ENCODE results near the gene ME1. TPM values are rescaled to one million over a fixed set of nuclear protein-coding genes. Genes with fewer than 3 reads are reported as not detected.
"Not testable (repeated sequence)": the region's sequence is repeated elsewhere in the genome, so short reads cannot be mapped to it uniquely, and the experiment has no call there.

ME1 gene
- total RNA-seq, 2 donors from 2014 or later: 6.4 to 20.3 TPM

GRCh38 chr6:83464381-83465140 lies 33.7 kb upstream of the ME1 start:
- TF ChIP-seq POLR2A (IDR thresholded peaks at IDR 0.05) (no peak), POLR2AphosphoS5 (IDR thresholded peaks at IDR 0.05) (peak; percentile 29)
- TF ChIP-seq, protein P1, sequence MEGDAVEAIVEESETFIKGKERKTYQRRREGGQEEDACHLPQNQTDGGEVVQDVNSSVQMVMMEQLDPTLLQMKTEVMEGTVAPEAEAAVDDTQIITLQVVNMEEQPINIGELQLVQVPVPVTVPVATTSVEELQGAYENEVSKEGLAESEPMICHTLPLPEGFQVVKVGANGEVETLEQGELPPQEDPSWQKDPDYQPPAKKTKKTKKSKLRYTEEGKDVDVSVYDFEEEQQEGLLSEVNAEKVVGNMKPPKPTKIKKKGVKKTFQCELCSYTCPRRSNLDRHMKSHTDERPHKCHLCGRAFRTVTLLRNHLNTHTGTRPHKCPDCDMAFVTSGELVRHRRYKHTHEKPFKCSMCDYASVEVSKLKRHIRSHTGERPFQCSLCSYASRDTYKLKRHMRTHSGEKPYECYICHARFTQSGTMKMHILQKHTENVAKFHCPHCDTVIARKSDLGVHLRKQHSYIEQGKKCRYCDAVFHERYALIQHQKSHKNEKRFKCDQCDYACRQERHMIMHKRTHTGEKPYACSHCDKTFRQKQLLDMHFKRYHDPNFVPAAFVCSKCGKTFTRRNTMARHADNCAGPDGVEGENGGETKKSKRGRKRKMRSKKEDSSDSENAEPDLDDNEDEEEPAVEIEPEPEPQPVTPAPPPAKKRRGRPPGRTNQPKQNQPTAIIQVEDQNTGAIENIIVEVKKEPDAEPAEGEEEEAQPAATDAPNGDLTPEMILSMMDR (IDR thresholded peaks at IDR 0.05): no peak
- Histone ChIP-seq H3K9me3 (no peaks in the 10 kb centered on the region), H3K27ac (no peak overlapping the region), H3K27me3 (replicated peaks; ENCODE audit: insufficient read depth) (no peaks in the 10 kb centered on the region), H3K36me3 (no peaks in the 10 kb centered on the region), H3K4me1 (replicated peaks) (no peaks in the 10 kb centered on the region), H3K4me3 (no peak overlapping the region)
- 61% methylated on average over 5 of the region's 5 CpGs for WGBS
- intact Hi-C loops (cut with DNase I): no loop called here
- no peak for DNase-seq (ENCODE audit: low spot score)

- TF ChIP-seq, protein P1 (IDR thresholded peaks at IDR 0.05): no peak
- TF ChIP-seq POLR2A (IDR thresholded peaks at IDR 0.05) (no peak), POLR2AphosphoS5 (IDR thresholded peaks at IDR 0.05) (no peak)
- WGBS: 35% methylated on average over 2 of the region's 2 CpGs
- no peaks in the 10 kb centered on the region for H3K4me1 ChIP-seq (replicated peaks)
- no peak for DNase-seq (ENCODE audit: low spot score)
- no peaks in the 10 kb centered on the region for H3K9me3 ChIP-seq
- H3K27ac ChIP-seq: no peak overlapping the region
- intact Hi-C loops (cut with DNase I): no loop called here
- no peaks in the 10 kb centered on the region for H3K27me3 ChIP-seq (replicated peaks; ENCODE audit: insufficient read depth)
- no peak overlapping the region for H3K4me3 ChIP-seq
- no peaks in the 10 kb centered on the region for H3K36me3 ChIP-seq
Measured at GRCh38 chr6:83463886-83464285, 33.0 kb upstream of the ME1 start.

DNA sequence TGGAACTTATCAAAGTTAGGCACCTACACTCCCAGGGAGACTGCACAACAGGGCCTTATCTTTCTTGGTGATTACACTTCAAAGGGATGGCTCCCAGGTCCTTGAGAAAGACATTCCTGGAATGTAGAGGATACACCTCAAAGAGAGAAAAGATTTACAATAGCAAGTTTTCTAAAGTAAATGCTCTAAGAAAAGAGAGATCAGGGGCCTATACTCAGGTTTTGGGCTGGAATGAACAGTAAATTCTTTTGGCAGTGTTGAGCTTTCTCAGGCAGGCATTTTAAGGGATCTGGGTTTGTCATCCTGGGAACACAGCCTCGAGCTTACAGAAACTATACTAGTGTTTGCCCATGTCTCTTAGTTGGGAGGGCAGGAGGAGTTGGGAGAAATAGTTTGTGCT lies 31.7 kb upstream of the ME1 start:
- Histone ChIP-seq H3K9me3 (no peaks in the 10 kb centered on the region), H3K4me1 (replicated peaks) (no peaks in the 10 kb centered on the region), H3K27ac (no peak overlapping the region), H3K27me3 (replicated peaks; ENCODE audit: insufficient read depth) (no peaks in the 10 kb centered on the region), H3K4me3 (no peak overlapping the region), H3K36me3 (no peaks in the 10 kb centered on the region)
- TF ChIP-seq POLR2AphosphoS5 (IDR thresholded peaks at IDR 0.05) (no peak), POLR2A (IDR thresholded peaks at IDR 0.05) (no peak)
- TF ChIP-seq, protein P1 (IDR thresholded peaks at IDR 0.05): no peak
- no peak for DNase-seq (ENCODE audit: low spot score)
- WGBS: 45% methylated on average over 1 of the region's 1 CpG
- intact Hi-C loops (cut with DNase I): no loop called here

DNA sequence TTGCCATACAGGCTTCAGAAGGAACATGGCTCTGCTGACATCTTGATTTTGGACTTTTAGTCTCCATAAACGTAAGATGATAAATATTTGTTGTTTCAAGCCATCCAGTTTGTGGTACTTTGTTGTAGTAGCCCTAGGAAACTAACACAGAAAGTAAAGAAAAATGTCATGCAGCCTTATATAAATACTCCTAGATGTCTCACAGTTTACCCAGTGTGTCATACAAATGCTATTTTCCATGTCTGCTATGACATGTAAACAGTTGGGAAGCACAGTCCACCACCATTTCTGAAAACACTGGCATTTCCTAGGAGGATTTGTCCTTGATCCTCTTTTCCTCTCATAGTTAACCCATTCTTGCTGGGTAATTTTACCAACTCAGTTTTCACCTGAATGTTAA lies 30.6 kb upstream of the ME1 start:
- DNase-seq (ENCODE audit: low spot score): no peak
- TF ChIP-seq POLR2A (IDR thresholded peaks at IDR 0.05) (no peak), POLR2AphosphoS5 (IDR thresholded peaks at IDR 0.05) (no peak)
- TF ChIP-seq, protein P1 (IDR thresholded peaks at IDR 0.05): no peak
- no peaks in the 10 kb centered on the region for H3K36me3 ChIP-seq
- no peak overlapping the region for H3K4me3 ChIP-seq
- no peak overlapping the region for H3K27ac ChIP-seq
- 83% methylated on average over 1 of the region's 1 CpG for WGBS
- no peaks in the 10 kb centered on the region for H3K9me3 ChIP-seq
- H3K27me3 ChIP-seq (replicated peaks; ENCODE audit: insufficient read depth): no peaks in the 10 kb centered on the region
- H3K4me1 ChIP-seq (replicated peaks): no peaks in the 10 kb centered on the region
- intact Hi-C loops (cut with DNase I): no loop called here

- TF ChIP-seq POLR2A (IDR thresholded peaks at IDR 0.05): no peak
- TF ChIP-seq, protein P1 (IDR thresholded peaks at IDR 0.05): no peak
- TF ChIP-seq POLR2AphosphoS5 (IDR thresholded peaks at IDR 0.05): no peak
- H3K9me3 ChIP-seq: no peaks in the 10 kb centered on the region
- no peaks in the 10 kb centered on the region for H3K27me3 ChIP-seq (replicated peaks; ENCODE audit: insufficient read depth)
- H3K4me1 ChIP-seq (replicated peaks): no peaks in the 10 kb centered on the region
- intact Hi-C loops (cut with DNase I): no loop called here
- no peak overlapping the region for H3K27ac ChIP-seq
- no peak for DNase-seq (ENCODE audit: low spot score)
- no peak overlapping the region for H3K4me3 ChIP-seq
- no peaks in the 10 kb centered on the region for H3K36me3 ChIP-seq
Measured at GRCh38 chr6:83459663-83460062, 28.8 kb upstream of the ME1 start.

DNA sequence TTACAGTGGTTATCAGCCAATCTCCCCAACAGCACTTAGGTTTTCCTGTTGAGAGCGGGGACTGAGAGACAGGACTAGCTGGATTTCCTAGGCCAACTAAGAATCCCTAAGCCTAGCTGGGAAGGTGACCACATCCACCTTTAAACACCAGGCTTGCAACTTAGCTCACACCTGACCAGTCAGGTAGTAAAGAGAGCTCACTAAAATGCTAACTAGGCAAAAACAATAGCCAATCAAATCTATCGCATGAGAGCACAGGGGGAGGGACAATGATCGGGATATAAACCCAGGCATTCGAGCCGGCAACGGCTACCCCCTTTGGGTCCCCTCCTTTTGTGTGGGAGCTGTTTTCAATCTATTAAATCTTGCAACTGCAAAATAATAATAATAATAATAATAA lies 19.2 kb upstream of the ME1 start:
- H3K36me3 ChIP-seq; intact Hi-C loops (cut with DNase I); H3K4me1 ChIP-seq (replicated peaks); H3K4me3 ChIP-seq; DNase-seq (ENCODE audit: low spot score); H3K27me3 ChIP-seq (replicated peaks; ENCODE audit: insufficient read depth); H3K27ac ChIP-seq; H3K9me3 ChIP-seq: not testable (repeated sequence)
- WGBS: 95% methylated on average over 6 of the region's 6 CpGs

DNA sequence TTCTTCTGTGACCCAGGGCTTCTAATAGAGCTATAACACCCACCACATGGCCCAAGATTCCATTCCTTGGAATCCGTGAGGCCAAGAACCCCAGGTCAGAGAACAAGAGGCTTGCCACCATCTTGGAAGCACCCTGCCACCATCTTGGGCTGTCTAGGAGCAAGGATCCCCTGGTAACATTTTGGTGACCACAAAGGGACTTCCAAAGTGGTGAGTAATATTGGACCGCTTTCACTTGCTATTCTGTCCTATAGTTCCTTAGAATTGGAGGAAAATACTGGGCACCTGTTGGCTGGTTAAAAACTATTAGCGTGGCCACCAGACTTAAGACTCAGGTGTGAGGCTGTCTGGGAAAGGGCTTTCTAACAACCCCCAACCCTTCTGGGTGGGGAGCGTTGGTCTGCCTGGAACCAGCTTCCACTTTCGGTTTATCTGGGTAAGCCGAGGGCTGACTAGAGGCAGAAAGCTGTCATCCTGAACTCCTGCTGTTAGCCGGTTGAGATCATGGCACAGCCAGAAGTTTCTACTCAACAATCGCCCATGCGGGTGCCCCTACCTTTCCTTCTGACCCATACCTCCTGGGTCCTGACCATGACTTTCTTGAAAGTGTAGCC lies 13.3 kb upstream of the ME1 start:
- H3K27me3 ChIP-seq (replicated peaks; ENCODE audit: insufficient read depth); H3K36me3 ChIP-seq; H3K9me3 ChIP-seq; H3K27ac ChIP-seq; intact Hi-C loops (cut with DNase I); H3K4me3 ChIP-seq; H3K4me1 ChIP-seq (replicated peaks); DNase-seq (ENCODE audit: low spot score): not testable (repeated sequence)
- 90% methylated on average over 9 of the region's 9 CpGs for WGBS

Measured in prostate gland (tissue), 2 donors.